HPDE6-E6E7 (cell line): Measurements from ENCODE around the gene WDR43.

Source experiments
- DNase-seq: peaks from one replicate; pipeline ENCODE4 v3.0.0; 2011; ENCODE audit warnings: missing footprints; ENCODE audit errors: extremely low spot score

Gene WDR43, protein sequence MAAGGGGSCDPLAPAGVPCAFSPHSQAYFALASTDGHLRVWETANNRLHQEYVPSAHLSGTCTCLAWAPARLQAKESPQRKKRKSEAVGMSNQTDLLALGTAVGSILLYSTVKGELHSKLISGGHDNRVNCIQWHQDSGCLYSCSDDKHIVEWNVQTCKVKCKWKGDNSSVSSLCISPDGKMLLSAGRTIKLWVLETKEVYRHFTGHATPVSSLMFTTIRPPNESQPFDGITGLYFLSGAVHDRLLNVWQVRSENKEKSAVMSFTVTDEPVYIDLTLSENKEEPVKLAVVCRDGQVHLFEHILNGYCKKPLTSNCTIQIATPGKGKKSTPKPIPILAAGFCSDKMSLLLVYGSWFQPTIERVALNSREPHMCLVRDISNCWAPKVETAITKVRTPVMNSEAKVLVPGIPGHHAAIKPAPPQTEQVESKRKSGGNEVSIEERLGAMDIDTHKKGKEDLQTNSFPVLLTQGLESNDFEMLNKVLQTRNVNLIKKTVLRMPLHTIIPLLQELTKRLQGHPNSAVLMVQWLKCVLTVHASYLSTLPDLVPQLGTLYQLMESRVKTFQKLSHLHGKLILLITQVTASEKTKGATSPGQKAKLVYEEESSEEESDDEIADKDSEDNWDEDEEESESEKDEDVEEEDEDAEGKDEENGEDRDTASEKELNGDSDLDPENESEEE

DNA sequence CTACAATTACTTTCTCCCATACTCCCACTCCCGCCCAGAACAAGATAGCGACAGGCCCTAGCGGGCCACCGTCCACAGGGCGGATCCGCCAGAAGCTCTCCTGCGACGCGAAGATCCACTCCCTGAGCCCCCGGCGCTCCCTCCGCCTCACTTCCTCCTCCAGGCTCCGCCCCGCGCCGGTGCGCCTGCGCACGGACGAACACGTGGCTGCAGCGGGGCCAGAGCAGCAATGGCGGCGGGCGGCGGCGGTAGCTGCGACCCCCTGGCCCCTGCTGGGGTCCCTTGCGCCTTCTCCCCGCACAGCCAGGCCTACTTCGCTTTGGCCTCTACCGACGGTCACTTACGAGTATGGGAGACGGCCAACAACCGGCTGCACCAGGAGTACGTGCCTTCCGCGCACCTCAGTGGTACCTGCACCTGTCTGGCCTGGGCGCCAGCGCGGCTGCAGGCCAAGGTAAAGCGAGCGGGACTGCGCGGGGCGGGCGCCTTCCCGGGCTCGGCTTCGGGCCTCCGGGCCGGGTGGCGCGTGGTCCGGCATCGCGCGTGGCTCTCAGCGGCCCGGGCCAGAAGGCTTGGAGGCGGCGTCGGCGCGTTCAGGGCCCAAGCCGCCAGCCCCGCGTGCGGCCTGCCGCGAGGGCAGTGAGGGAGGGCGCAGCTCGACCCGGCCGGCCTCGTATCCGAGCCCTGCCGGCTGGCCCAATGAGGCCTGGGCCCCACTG lies at the start of gene WDR43:
WDR43 (plus strand) TSS at position 198 of the 719 bp plus-strand sequence; CDS start at position 230, 32 bp downstream.
- peak; percentile 96 for DNase-seq

GRCh38 chr2:28855193-28855592 lies 39.3 kb upstream of the WDR43 start:
- no peak for DNase-seq

DNA sequence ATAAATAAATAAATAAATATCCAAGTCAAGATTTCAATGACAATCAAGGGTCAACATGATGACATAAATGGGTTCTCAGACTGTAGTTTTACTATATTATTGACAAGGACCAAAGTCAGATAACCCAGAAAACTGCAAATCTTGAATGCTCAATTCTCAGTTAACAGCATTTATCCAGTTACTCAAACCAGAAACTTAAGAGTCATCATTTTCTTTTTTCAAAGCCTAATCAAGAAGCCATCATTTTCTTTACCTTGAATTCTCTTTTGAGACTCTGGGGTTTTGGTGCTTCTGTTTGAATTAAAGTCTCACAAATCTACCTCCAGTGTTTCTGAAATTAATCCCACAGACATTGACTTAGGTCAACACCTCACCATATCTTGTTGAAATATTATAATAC lies 38.5 kb upstream of the WDR43 start:
- no peak for DNase-seq

- DNase-seq = no peak
These were observed 25.9 kb upstream of the WDR43 start for GRCh38 chr2:28868611-28869010.

DNA sequence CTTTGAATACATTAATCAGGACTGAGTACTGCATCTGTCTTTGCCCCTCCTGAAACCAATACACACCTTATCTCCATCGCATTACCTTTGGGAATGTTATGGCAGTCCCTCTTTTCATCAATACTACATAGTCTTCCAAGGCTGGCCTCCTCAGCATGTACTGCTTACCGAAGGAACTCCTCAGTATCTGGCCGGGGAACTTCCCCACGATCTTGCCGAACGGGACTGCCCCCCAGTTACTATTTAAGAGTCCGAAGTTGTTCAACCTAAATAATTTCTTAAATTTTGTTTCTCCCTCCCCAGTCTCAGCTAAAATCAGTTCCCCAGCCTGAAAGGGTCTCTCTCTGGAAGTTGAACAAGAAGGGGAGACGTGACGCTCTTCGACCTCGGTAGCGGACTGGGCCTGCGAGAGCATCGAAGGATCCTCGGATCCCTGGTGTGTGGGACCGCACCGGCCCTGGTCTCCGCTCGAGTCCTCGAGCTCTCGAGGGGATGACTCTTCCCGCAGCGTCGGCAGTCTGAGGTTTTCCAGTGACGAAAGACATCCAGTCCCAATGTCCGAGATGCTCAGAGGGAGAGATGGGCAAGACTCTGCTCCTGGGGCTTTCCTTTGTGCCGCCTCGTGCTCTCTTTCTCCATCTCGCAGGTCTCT lies 24.8 kb upstream of the WDR43 start:
- DNase-seq = peak; percentile 20

DNA sequence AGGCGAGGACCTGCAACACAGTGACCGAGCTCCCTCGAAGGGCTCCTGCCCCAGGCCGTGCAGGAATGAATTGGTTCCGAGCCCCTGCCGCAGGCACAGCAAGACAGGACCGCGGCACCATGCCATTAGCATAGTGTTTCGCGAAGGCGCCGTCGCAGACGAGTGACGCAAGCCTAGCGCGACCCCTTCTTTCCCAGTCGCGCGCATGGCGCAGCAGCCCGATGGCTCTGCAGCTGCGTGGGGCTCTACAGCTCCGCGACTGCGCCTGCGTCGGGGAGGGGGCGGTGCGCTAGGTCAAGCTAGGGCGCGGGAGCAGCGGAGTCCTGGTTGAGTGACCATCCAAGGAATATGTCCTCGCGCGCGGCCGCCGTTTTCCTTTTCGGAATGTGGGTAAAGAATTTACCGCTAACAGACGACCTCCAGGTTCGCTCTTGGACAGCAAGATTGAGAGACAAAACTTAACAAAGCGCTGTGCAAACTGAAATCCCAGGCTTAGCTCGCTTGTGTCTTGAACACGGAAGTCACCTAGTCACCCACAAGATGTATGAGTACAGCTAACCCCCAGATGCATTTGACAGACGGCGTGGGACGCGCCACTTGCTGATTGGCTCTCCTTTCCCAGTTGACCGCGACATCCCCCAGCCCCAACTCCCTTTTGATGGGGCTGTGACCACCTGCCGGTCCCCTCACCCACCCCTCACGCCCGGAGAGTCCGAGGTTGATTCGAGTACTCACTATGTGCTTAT lies 24.1 kb upstream of the WDR43 start, which contains the start of gene TRMT61B:
TRMT61B (minus strand) TSS at position 164 of the 746 bp plus-strand sequence; CDS start at position 132, 32 bp downstream.
- DNase-seq = peak; percentile 97

GRCh38 chr2:28871620-28872019 lies 22.8 kb upstream of the WDR43 start:
- no peak for DNase-seq

DNA sequence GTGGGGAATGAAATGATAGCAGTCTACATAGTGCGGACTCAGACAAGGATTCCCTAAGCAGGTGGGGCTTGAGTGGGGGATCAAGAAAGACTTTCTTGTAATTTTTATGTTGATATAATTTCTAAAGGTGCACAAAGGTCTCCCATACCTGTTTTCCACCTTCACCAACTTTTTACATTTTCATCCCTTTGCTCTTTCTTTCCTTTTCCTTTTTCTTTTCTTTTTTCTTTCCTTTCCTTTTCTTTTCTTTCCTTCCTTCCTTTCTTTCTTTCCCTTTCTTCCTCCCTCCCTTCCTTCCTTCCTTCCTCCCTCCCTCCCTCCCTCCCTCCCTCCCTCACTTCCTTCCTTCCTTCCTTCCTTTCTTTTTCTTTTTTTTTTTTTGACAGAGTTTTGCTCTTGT lies 14.3 kb upstream of the WDR43 start:
- no peak for DNase-seq

- no peak for DNase-seq
These were observed 979 bp upstream of the WDR43 start for GRCh38 chr2:28893488-28893887.

- peak; percentile 61 for DNase-seq
These were observed 874 bp downstream of the WDR43 start for GRCh38 chr2:28895189-28895893.

GRCh38 chr2:28896906-28897305 lies 2.4 kb downstream of the WDR43 start:
- DNase-seq = peak; percentile 39

GRCh38 chr2:28898048-28898447 lies 3.6 kb downstream of the WDR43 start:
- DNase-seq = no peak

GRCh38 chr2:28901202-28901601 lies 6.7 kb downstream of the WDR43 start:
- DNase-seq = no peak

DNA sequence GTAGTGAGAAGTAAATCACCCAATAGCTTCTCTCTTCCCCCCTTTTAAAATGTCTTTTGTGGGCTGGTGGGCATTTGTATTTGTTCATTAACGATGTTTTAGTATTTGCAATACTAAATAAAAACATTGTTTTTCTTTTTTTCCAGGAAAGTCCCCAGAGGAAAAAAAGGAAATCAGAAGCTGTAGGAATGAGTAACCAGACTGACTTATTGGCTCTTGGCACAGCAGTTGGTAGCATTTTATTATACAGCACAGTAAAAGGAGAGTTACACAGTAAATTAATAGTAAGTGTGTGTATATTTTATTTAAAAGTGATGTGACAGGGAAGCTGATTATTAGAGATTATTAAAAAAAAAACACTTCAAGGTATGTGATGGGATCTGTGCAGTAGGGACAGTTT lies 7.4 kb downstream of the WDR43 start:
- no peak for DNase-seq

DNA sequence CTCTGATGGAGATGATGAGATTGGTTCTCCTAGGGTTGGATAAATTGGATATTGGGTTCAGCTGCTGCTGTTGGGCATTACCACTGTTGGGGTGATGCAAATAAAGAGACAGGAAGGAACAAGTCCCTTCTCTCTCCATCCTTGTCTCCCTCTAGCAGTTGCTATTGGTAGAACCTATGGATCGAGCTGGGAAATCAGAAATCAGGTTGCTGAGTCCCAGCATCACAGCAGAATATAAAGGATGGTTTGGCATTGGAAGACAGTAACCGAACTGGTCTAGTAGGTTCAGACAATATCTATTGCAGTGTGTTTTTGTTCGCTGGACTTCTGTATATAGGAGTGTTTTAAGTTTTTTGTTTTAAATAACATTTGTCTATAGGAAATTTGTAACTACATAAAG lies 8.1 kb downstream of the WDR43 start:
- DNase-seq = no peak

DNA sequence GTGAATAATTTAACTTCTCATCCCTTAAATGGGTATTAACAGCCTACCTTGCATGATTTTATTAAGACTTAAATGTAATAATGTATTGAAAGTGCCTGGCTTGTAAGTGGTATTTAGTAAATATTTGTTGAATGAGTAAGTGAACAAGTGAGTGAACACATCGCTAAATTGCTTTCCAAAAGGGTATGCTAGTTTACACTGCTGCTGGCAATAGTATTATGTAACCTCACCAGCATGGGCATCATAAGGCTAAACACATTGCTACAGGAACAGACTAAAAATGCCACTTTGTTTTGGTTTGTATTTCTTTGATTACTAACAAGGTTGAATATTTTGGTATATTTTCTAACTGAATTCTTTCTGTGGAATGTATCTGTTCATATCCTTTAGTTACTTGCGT lies 9.8 kb downstream of the WDR43 start:
- no peak for DNase-seq

GRCh38 chr2:28904802-28905457 lies 10.5 kb downstream of the WDR43 start:
- no peak for DNase-seq

- no peak for DNase-seq
These were observed 11.1 kb downstream of the WDR43 start for GRCh38 chr2:28905533-28905932.

- no peak for DNase-seq
These were observed 11.9 kb downstream of the WDR43 start for GRCh38 chr2:28906376-28906775.

GRCh38 chr2:28906821-28907220 lies 12.4 kb downstream of the WDR43 start:
- no peak for DNase-seq
